Measurements from ENCODE around the gene MAT1A. TPM values are rescaled to one million over a fixed set of nuclear protein-coding genes. Genes with fewer than 3 reads are reported as not detected.

Gene MAT1A
- 1 to 10 TPM in 1 of 2 donors, not detected in 1; 3.9 TPM for total RNA-seq

GRCh38 chr10:80289451-80290287 lies at the start of gene MAT1A:
Gene MAT1A (minus strand): TSS chr10:80289658. CDS start chr10:80289423, 235 bp downstream.
- intact Hi-C loops (cut with DNase I), result no loop called here
- H3K4me3 ChIP-seq, result no peak within 1 kb of the TSS
- H3K4me1 ChIP-seq (replicated peaks), result no peaks in the 10 kb centered on the region
- 15% methylated on average over 9 of the region's 9 CpGs for WGBS
- H3K27me3 ChIP-seq (replicated peaks; ENCODE audit: insufficient read depth), result no peaks in the 10 kb centered on the region
- no peaks in the 10 kb centered on the region for H3K9me3 ChIP-seq
- DNase-seq (ENCODE audit: low spot score), result peak; percentile 50
- H3K27ac ChIP-seq, result peak within 1 kb of the TSS in 1 of 2 donors; percentile 28
- no peaks in the 10 kb centered on the region for H3K36me3 ChIP-seq
- TF ChIP-seq POLR2A (IDR thresholded peaks at IDR 0.05) (no peak), POLR2AphosphoS5 (IDR thresholded peaks at IDR 0.05) (peak; percentile 47)
- TF ChIP-seq, protein P1, sequence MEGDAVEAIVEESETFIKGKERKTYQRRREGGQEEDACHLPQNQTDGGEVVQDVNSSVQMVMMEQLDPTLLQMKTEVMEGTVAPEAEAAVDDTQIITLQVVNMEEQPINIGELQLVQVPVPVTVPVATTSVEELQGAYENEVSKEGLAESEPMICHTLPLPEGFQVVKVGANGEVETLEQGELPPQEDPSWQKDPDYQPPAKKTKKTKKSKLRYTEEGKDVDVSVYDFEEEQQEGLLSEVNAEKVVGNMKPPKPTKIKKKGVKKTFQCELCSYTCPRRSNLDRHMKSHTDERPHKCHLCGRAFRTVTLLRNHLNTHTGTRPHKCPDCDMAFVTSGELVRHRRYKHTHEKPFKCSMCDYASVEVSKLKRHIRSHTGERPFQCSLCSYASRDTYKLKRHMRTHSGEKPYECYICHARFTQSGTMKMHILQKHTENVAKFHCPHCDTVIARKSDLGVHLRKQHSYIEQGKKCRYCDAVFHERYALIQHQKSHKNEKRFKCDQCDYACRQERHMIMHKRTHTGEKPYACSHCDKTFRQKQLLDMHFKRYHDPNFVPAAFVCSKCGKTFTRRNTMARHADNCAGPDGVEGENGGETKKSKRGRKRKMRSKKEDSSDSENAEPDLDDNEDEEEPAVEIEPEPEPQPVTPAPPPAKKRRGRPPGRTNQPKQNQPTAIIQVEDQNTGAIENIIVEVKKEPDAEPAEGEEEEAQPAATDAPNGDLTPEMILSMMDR (IDR thresholded peaks at IDR 0.05), result no peak

DNA sequence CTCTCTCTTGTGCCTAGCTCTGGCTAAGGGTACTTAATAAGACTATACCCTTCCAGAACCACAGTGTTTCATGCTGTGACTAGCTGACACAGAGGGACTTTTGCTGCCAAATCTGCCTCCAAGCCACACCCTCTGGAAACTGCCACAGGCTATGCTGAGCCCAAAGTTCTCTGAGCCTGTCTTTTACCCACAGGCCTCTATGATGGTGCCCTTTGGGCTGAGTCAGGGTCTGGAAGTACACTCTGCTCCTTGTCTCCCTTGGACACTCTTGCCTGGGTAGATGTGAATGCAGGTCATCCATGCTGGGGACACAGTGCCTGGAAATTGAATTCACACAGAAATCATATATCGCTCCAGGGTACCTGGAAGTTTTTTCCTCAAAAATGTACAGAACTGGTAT lies 44.5 kb upstream of the MAT1A start:
- Histone ChIP-seq H3K4me3 (no peak overlapping the region), H3K9me3 (no peaks in the 10 kb centered on the region), H3K36me3 (no peaks in the 10 kb centered on the region), H3K27me3 (replicated peaks; ENCODE audit: insufficient read depth) (no peaks in the 10 kb centered on the region), H3K27ac (no peak overlapping the region), H3K4me1 (replicated peaks) (no peaks in the 10 kb centered on the region)
- 97% methylated on average over 1 of the region's 1 CpG for WGBS
- intact Hi-C loops (cut with DNase I), result no loop called here
- DNase-seq (ENCODE audit: low spot score), result no peak
- TF ChIP-seq POLR2A (IDR thresholded peaks at IDR 0.05) (no peak), POLR2AphosphoS5 (IDR thresholded peaks at IDR 0.05) (no peak)
- TF ChIP-seq, protein P1 (IDR thresholded peaks at IDR 0.05), result no peak

- Histone ChIP-seq H3K36me3 (no peaks in the 10 kb centered on the region), H3K27ac (no peak overlapping the region), H3K27me3 (replicated peaks; ENCODE audit: insufficient read depth) (no peaks in the 10 kb centered on the region), H3K4me3 (no peak overlapping the region), H3K4me1 (replicated peaks) (no peaks in the 10 kb centered on the region), H3K9me3 (no peaks in the 10 kb centered on the region)
- DNase-seq (ENCODE audit: low spot score), result no peak
- intact Hi-C loops (cut with DNase I), result no loop called here
- TF ChIP-seq POLR2A (IDR thresholded peaks at IDR 0.05) (no peak), POLR2AphosphoS5 (IDR thresholded peaks at IDR 0.05) (no peak)
- TF ChIP-seq, protein P1 (IDR thresholded peaks at IDR 0.05), result no peak
- 67% methylated on average over 6 of the region's 6 CpGs for WGBS
These were observed 35.5 kb upstream of the MAT1A start for GRCh38 chr10:80324891-80325364.

DNA sequence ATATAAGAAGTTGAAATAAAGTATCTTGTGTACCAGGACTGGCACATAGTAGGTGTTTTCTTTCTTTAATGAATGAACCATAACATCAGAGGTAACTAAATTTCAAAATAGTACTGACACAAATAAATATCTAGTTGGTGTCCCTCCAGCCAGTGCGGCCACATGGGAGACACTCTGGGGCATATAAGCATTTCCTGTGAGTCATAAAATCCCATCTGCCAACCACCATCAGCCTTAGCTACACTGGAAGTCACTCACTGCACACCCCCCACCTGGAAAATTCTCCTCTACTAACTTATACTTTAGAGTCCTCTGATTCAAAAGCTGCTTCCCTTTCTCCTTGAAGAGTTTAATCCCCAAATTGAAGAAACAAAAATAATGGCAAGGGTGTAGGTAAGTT lies 34.6 kb upstream of the MAT1A start:
- H3K9me3 ChIP-seq, result no peaks in the 10 kb centered on the region
- no peak for DNase-seq (ENCODE audit: low spot score)
- intact Hi-C loops (cut with DNase I), result no loop called here
- no peak overlapping the region for H3K4me3 ChIP-seq
- no peaks in the 10 kb centered on the region for H3K4me1 ChIP-seq (replicated peaks)
- H3K27ac ChIP-seq, result no peak overlapping the region
- TF ChIP-seq, protein P1 (IDR thresholded peaks at IDR 0.05), result no peak
- TF ChIP-seq POLR2A (IDR thresholded peaks at IDR 0.05) (no peak), POLR2AphosphoS5 (IDR thresholded peaks at IDR 0.05) (no peak)
- no peaks in the 10 kb centered on the region for H3K36me3 ChIP-seq
- no peaks in the 10 kb centered on the region for H3K27me3 ChIP-seq (replicated peaks; ENCODE audit: insufficient read depth)
- WGBS, result 62% methylated on average over 1 of the region's 1 CpG

DNA sequence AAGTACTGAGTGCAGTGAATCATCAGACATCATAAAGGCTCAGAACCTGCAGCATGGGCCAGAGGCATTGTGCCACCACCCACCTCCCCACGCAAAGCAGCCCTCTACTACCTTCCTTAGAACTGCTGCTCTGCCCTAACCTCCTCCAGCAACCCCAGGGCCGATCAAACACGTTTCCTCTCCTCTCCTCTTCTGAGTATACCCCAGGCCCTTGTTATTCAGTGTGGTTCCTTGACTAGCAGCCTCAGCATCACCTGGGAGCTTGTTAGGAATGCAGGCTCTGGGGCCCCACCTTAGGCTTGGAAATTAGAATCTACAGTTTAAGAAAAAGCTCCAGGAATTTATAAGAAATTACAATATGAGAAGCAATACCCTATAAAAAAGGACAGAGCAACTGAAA lies 33.9 kb upstream of the MAT1A start:
- no peak for DNase-seq (ENCODE audit: low spot score)
- Histone ChIP-seq H3K4me1 (replicated peaks) (no peaks in the 10 kb centered on the region), H3K4me3 (no peak overlapping the region), H3K27ac (no peak overlapping the region), H3K9me3 (no peaks in the 10 kb centered on the region), H3K36me3 (no peaks in the 10 kb centered on the region), H3K27me3 (replicated peaks; ENCODE audit: insufficient read depth) (no peaks in the 10 kb centered on the region)
- TF ChIP-seq POLR2A (IDR thresholded peaks at IDR 0.05) (no peak), POLR2AphosphoS5 (IDR thresholded peaks at IDR 0.05) (no peak)
- TF ChIP-seq, protein P1 (IDR thresholded peaks at IDR 0.05), result no peak
- WGBS, result 58% methylated on average over 3 of the region's 3 CpGs
- intact Hi-C loops (cut with DNase I), result no loop called here
